OCI-LY1 (cell line): Measurements from ENCODE around the gene FAM83D.

Experiments used
- CTCF ChIP-seq: fragments of 200-600 bp; sonication (generic), shearing (Covaris generic); IDR thresholded peaks from 2 replicates; pipeline ENCODE4 v1.5.1; 2017; ENCODE audit warnings: mild to moderate bottlenecking, antibody characterized with exemption, low read length, moderate library complexity, mixed read lengths
- EZH2 ChIP-seq: fragments of 200-600 bp; sonication (generic), shearing (Covaris generic); IDR thresholded peaks from 2 replicates; pipeline ENCODE4 v1.8.0; 2017; ENCODE audit warnings: borderline replicate concordance, mixed run types, mild to moderate bottlenecking, antibody characterized with exemption, low read length, moderate library complexity, mixed read lengths

- TF ChIP-seq CTCF (no peak), EZH2 (no peak)
Measured at GRCh38 chr20:38950254-38950653, 24.0 kb downstream of the FAM83D start.
